Endothelial cell of hepatic sinusoid (primary cell): ENCODE results near the gene CHRNA5.
"Not testable (repeated sequence)": the region's sequence is repeated elsewhere in the genome, so short reads cannot be mapped to it uniquely, and the experiment has no call there.

Experiments
- in situ Hi-C: cut with HindIII; loops from 2 replicates; pipeline ENCODE4 v1.10.0; 2017; ENCODE audit warnings: low sequenced_read_pairs

CHRNA5 gene

DNA sequence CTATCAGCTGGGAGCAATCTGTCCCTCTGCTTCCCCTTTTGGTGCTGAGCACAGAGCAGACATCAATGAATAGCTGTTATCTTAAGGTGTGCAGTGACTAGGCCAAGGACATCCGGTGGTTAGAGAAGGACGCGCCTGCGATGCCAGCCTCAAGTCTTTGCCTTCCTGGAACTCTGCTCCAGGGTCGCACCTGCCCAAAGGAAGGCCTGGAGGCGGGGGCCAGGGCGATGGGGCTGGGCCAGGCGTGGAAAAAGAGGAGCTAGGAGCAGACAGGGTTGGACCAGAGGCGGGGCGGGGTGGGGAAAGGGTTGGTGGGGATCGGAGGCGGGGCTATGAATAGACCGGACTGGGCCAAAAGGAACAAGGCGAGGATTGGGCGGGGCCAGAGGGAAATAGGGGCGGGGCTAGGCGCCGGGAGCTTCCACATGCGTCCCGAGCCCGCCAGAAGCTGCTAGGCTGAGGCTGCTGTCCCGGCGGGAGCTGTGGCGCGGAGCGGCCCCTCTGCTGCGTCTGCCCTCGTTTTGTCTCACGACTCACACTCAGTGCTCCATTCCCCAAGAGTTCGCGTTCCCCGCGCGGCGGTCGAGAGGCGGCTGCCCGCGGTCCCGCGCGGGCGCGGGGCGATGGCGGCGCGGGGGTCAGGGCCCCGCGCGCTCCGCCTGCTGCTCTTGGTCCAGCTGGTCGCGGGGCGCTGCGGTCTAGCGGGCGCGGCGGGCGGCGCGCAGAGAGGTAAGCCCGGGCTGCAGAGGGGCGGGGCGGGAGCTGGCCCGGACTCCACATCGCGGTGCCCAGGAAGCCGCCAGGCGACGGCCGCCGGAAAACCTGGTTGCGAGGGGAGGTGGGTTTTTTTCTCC is at the start of gene CHRNA5:
Gene CHRNA5 (plus strand): TSS at position 424 of the 854 bp plus-strand sequence. CDS start 200 bp downstream, at position 624.
- in situ Hi-C loops, result no loop called here

DNA sequence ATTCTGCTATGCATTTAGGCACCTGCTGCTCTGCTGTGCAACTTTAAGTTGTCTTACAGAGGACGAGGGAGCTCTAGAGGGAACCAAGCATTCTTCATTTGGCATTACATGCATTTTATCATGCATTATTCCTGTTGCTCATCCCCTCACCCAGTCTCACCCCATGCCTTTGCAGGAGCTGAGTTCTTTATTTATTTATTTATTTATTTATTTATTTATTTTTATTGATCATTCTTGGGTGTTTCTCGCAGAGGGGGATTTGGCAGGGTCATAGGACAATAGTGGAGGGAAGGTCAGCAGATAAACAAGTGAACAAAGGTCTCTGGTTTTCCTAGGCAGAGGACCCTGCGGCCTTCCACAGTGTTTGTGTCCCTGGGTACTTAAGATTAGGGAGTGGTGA is 45.3 kb upstream of the CHRNA5 start:
- in situ Hi-C loops, result not testable (repeated sequence)

DNA sequence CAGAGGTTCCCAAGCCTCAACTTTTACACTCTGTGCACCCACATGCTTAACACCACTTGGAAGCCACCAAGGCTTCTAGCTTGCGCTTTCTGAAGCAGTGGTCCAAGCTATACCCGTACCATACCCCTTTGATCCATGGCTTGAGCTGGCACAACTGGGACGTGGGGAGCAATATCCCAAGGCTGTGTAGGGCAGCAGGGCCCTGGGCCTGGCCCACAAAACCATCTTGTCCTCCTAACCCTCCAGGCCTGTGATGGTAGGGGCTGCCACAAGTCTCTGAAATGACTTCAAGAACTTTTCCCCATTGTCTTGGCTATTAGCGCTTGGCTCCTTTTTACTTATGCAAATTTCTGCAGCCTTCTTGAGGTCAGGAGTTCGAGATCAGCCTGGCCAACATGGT is 41.1 kb upstream of the CHRNA5 start:
- in situ Hi-C loops, result no loop called here

DNA sequence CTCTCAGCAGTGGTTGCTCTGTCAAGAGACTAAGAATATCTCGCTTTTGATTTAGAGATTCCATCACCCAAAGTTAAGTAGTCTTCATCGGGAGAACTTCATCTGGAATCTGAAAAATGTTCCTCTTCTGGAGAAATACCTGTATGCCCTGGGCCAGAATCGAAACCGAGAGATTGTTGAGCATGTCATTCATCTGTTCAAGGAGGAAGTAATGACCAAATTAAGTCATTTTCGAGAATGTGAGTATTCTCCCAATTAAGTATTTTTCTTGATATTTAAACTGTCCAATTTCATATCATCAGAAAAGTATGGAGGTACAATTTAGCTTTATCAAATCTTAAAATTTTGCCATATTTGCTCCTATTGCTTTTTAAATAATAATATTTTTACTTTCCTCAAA is 38.0 kb upstream of the CHRNA5 start:
- in situ Hi-C loops, result no loop called here

DNA sequence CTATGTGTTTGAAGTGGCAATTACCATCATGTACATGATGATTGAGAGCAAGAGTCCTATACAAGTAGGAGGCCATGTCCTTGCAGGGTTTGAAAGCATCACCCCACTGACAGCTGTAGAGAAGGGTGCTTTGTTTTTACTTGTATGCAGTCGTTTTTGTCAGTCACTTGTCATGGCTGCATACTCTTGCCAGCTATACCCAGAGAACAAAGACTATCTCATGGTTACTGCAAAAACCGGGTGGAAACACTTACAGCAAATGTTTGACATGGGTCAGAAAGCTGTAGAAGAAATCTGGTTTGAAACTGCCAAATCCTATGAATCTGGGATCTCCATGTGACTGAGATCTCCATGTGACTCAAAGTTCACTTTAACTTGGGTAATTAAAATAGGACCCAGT is 32.0 kb upstream of the CHRNA5 start:
- in situ Hi-C loops, result no loop called here

DNA sequence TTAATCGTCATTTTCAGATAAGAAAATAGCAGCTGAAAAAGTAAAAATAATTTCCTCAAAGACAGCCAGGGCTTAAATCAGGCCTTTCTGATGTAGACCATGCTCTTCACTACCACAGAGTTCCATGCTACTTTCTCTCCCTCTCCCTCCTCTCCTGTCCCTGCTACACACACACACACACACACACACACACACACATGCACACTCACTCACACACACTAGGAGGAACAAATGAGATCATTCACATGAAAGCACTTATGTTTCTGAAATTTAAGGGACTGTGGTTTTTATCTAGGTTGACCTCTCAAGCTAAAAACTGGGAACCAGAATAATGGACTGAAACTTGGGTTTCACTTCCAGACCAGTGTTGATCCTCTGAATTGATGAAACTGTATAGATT is 29.2 kb upstream of the CHRNA5 start:
- in situ Hi-C loops, result no loop called here

DNA sequence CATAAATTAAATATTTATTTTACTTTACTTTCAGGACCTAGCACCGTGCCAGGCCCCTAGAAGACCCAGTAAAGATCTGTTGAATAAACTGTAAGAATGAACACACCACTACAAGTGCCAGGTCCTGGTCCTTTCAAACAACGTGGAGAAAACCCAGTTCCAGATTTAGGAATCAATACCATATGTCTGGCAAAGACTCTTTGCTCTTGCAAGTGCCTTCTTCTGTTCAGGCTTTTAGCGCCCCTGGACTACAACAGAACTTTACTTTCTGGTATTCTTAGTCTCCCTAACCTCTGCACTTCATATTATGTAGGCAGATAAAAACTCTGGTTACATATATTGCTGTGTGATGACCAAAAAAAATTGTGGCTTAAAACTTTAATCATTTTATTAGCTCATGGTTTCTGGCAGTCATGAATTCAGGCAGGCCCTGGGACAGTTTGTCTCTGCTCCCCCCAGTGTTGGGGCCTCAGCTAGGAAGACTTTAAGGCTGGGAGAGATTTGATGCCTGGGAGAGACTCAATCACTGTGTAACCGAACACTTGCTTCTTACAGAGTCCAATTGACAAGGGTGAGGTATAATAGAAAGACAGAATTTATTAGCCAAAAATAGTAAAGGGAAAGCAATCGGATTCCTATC is 27.9 kb upstream of the CHRNA5 start:
- in situ Hi-C loops, result no loop called here

DNA sequence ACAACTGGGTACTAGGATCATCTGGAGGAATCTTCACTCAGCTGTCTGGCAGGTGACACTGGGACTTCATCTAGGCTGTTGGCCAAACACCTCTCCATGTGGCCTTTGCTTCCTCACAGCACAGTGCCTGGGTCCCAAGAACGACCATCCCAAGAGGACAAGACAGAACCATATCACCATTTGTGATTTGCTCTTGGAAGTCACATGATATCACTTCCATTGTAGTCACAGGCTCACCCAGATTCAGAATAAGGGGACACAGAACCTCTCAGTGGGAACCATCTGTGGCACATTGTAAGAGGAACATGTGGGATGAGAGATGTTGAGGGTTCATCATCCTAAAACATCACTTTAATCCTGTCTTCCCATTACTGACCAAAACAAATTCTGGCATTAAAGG is 27.0 kb upstream of the CHRNA5 start:
- in situ Hi-C loops, result no loop called here

DNA sequence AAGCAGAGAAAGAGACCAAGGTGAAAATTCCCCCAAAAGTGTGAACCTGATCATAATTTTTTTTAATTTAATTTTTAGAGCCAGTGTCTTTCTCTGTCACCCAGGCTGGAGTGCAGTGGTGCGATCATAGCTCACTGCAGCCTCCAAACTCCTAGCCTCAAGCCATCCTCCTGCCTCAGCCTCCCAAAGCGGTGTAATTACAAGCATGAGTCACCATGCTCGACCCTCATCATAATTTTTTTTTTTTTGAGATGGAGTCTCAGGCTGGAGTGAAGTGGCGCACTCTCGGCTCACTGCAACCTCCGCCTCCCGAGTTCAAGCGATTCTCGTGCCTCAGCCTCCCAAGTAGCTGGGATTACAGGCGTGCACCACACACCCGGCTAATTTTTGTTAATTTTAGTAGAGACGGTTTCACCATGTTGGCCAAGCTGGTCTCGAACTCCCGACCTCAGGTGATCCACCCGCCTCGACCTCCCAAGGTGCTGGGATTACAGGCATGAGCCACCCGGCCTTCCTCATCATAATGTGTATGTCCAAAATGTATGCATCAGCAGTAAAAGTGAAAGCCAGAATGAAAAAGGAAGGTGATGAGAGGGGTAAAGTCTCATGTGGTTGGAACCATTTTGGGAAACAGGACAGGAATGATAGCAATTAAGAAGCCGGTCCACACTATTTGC is 25.7 kb upstream of the CHRNA5 start:
- in situ Hi-C loops, result loop anchor here (10.0 kb wide), 1 partner anchor 55 kb away; no protein-coding TSS in a partner anchor

DNA sequence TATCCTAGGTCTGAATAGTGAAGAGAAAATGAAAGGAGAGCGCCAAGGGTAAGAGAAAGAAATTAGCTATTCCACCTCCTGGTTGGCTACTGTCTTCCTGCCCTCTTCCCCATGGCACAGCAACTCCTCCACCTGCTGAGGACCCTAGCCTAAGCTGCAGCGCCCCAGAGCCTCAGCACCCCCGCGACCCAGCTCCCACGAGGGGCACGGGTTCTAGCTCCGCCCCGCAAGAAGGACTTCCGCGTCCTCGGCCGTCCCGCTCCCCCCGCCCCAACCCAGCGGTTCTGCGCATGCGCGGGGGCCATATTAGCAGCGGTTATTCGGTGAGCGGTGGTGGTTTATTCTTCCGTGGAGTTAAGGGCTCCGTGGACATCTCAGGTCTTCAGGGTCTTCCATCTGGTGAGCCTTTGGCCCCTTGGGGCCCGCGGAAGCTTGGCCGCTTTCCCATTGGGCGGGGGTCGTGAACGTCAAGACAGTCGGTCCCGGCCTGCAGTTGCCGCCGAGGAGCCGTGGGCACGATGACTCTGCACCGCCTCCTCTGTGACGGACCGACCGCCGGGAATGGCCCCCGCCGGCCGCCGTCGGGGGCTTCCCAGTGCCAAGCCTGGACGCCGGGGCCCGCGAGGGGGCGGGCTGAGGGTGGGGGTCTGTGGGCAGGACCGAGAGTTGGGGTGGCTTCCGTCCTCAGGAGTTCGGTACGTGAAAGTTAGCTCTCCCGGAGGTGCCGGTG is 25.0 kb upstream of the CHRNA5 start, which contains the start of gene PSMA4:
Gene PSMA4 (plus strand): TSS at position 304 of the 730 bp plus-strand sequence. CDS start 1,484 bp downstream, outside the sequence.
- in situ Hi-C loops, result loop anchor here (10.0 kb wide), 1 partner anchor 56 kb away; no protein-coding TSS in a partner anchor

DNA sequence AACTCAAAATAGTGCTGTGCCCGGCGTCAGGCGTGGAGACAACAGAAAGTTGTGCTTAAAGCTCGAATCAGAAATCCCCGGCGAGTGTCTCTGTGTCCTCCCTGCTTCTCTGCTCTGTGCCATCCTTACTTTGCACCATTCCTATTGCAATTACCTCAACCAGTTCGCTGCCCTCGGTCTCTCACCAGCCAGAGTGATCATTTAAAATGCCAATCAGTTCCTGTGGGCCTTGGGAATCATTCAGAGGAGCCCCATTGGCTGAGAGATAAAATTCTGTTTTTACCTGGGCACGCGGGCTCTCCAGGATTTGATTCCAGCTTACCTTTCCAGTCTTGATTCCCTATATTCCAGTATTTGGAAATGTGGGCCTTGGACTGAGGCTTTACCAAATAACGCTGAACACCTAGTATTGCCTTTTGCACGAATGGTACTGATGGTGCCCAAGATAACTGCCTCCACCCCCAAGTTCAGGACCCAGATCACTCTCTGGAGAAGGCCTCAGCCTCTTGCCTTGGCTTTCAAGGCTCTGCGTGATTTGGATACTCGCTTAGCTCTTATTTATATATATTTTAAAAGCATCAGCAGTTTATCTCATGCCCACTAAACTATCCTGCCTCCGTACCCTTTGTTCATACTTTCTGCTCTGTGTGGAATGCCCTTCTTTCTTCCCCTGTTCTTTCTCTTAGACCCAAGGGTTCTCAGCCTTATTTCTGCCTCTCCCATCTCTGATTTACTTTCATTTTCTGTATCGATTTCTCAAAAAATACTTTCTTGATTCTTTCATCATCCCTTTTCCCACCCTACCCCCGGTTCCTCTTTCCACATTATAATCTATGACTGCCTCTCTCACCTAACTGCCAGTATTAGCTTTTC is 24.2 kb upstream of the CHRNA5 start:
- in situ Hi-C loops, result loop anchor here (10.0 kb wide), 1 partner anchor 56 kb away; no protein-coding TSS in a partner anchor

DNA sequence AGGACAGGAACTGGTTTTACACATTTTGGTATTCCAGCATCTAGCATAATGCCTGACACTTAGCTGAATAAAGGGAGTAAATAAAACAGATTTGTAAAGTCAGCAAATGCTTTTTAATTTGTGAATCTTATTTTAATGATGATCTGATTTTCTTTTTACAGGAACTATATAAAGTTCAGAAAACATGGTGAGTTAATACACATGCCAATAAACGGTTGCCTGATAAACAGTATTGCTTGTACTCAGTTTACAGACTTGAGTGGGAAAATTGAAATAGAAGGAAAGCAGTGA is 23.6 kb upstream of the CHRNA5 start:
- in situ Hi-C loops, result loop anchor here (10.0 kb wide), 1 partner anchor 57 kb away; no protein-coding TSS in a partner anchor

DNA sequence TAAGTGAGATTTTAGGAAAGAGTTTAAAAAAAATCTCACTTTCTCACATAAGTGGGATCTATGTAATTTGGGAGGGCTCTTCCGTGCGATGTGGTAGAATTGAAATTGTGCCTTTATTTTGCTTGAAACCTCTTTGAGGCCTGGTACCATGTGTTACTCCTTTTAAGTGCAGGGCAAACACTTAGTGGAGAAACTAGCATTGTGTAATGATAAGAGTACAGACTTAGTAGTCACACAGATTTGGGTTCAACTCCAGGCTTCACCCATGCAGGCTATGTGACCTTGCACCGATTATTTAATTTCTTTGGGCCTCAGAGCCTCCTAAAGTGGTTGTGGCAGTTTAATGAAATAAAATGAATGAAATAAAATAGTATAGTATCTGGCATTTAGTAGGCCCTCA is 22.7 kb upstream of the CHRNA5 start:
- in situ Hi-C loops, result loop anchor here (10.0 kb wide), 1 partner anchor 58 kb away; no protein-coding TSS in a partner anchor

DNA sequence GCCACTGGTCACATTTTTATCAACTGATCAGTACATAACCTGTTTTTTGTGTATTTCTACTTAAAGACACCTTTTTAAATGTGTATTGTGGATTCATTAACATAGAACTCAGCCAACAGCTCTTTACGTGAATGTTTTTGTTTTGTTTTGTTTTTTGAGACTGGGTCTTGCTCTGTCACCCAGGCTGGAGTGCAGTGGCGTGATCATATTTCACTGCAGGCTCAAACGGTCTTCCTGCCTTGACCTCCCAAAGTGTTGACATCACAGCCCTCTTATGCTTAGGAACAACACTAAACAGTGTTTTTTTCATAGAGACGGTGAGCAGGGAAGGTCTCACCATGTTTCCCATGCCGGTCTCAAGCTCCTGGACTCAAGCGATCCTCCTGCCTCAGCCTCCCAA is 15.1 kb upstream of the CHRNA5 start:
- in situ Hi-C loops, result no loop called here

DNA sequence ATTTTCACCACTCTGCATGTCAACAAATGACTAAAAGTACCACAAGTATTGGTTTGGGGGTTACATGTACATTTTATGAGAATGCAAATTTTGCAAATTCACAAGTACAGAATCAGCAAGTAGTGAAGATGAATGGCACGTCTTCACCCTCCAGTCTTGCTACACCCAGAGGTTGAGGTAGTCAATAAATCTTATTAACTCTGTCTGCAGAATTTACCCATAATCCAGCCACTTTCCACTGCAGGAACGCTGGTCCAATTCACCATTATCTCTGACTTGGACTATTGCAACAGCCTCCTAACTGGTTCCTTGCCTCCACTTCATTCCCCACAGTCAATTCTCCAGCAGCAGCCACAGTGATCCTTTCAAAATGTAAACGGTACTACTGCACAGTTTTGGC is 14.5 kb upstream of the CHRNA5 start:
- in situ Hi-C loops, result no loop called here

DNA sequence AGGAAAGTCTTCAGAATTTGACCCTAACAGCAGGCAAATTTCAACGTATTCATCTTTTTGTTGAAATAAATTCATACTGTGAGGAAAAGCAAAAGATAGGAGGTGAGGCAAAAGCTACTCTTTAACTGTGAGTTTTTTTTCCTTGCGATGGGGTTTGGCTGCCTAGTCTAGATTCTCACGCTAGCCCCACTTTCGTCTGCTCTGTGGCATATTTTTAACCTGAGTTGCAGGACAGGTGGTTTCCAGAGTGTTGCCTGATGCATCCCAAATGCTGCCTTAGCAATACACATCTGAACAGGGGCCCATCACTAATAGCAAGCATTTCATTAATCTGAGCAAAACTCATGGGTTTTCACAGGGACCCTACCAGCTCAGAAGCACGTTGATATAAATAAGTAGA is 13.4 kb upstream of the CHRNA5 start:
- in situ Hi-C loops, result no loop called here

DNA sequence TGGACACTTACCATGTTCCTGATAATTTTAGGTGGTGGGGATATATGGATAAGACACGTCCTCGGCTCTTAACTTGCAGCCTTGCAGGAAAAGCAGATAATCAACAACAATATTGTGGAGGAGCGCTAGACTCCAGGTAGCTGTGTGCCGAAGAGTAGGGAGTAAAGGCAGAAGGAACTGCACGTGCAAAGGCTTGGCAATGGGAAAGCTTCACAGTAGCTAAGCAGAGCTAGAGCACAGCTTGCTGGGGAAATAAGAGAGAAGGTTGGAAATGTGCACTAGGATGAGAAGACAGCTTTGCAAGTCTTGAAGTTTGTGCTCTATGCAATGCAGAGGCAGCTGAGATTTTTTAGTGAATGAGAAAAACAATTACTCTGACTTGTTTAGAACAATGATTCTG is 12.7 kb upstream of the CHRNA5 start:
- in situ Hi-C loops, result no loop called here

DNA sequence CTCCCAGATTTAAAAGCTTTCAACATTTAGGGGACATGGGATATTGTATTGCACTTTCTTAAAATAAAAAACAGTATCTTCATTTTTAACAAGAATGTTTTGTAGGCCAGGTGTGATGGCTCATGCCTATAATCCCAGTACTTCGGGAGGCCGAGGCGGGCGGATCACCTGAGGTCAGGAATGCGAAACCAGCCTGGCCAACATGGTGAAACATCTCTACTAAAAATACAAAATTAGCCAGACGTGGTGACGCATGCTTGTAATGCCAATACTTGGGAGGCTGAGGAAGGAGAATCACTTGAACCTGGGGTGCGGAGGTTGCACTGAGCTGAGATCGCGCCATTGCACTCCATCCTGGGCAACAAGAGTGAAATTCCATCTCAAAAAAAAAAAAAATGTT is 5.1 kb upstream of the CHRNA5 start:
- in situ Hi-C loops, result not testable (repeated sequence)

DNA sequence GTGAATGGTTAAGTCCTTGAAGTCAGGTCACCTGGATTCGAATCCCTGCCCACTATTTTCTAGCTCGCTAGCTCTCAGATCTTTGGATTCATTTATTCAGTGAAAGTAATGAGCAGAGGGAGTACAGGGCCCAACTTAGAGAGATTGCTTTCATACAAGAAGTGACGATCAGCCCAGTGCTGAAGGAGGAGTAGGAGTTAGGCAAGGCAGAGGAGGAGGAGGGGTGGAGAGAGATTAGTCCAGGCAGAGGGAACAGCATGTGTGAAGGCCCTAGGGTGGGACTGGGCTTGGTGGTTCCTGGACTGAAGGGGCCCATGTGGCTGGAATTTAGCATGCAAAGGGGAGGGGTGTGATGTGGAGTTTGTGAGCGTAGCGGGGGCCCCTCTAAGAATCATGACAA is 3.8 kb upstream of the CHRNA5 start:
- in situ Hi-C loops, result no loop called here

DNA sequence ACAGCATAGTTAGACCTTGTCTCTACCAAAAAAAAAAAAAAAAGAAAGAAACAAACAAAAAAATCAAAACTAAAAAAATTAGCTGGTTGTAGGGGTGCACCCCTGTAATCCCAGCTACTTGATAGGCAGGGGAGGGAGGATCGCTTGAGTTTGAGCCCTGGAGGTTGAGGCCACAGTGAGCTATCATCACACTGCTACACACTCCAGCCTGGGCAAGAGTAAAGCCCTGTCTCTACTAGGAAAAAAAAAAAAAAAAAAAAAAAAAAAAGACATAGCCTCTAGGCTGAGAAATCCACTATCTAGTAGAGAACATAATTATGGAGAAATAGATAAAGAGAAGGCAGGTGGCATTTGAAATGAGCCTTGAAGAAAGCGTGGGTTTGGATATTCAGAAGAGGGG is 2.2 kb upstream of the CHRNA5 start:
- in situ Hi-C loops, result no loop called here
